ENCODE results near the gene PLA2G4C. TPM values are rescaled to one million over a fixed set of nuclear protein-coding genes. Genes with fewer than 3 reads are reported as not detected.

PLA2G4C gene
- total RNA-seq, 1 donor from 2014 or later = 33.9 TPM

DNA sequence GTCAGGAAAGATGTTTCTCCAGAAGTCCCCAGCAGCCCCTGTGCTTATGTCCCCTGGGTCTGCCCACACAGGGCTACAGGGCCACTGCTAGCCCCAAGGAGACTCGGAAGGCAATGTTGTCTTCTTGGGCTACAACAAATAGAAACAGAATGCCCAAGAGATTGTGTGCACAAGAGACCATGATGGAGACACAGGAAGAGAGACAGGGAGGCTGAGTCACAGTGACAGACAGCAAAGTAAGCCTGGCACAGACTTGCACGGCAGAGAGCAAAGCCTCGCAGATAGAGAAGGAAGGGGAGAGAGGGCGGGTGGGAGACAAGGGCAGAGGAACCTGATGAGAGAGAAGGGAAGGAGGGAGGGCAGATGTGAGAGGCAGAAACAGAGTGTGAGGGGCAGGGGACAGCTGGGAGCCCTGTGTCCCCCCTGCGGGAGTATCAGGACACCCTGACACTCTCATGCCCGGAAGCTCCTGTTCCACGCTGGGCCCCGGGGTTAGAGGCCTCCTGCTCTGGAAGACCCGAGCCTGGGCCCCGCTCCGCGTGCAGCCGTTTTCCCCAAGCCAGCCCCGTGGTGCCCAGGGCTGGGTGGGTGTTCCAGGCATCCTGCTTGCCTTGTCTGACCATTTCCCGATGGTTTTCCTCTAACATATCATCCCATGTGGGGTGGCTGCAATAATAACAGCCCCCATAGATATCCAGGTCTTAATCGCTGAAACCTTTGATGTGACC lies 2.7 kb upstream of the PLA2G4C start:
- H3K27ac ChIP-seq (ENCODE audit: low read depth, low read length) = no peak overlapping the region
- H3K27me3 ChIP-seq (ENCODE audit: control insufficient read depth in 3 of 3, insufficient read depth in 3 of 3, low read length in 3 of 3) = no peaks in the 10 kb centered on the region
- H3K9ac ChIP-seq (ENCODE audit: low read depth in 1 of 3, low read length in 3 of 3) = no peak overlapping the region
- H3K36me3 ChIP-seq (ENCODE audit: control insufficient read depth in 3 of 3, insufficient read depth in 3 of 3, low read length in 3 of 3) = peaks cover 0 to 4% (median 3%) of the 10 kb centered on the region in 3 donors
- H3K4me3 ChIP-seq (ENCODE audit: low read length in 3 of 3) = no peak overlapping the region
- H3K9me3 ChIP-seq (ENCODE audit: control insufficient read depth in 3 of 3, low read length in 3 of 3) = no peaks in the 10 kb centered on the region
- H3K4me1 ChIP-seq (ENCODE audit: control insufficient read depth in 3 of 3, insufficient read depth in 3 of 3, low read length in 3 of 3) = peaks cover 10 to 16% (median 15%) of the 10 kb centered on the region in 3 donors

GRCh38 chr19:48111280-48111679 lies 663 bp upstream of the PLA2G4C start:
- Histone ChIP-seq H3K27ac (ENCODE audit: low read depth, low read length) (peak overlapping the region; percentile 93), H3K36me3 (ENCODE audit: control insufficient read depth in 3 of 3, insufficient read depth in 3 of 3, low read length in 3 of 3) (peaks cover 2 to 4% (median 3%) of the 10 kb centered on the region in 3 donors), H3K9ac (ENCODE audit: low read depth in 1 of 3, low read length in 3 of 3) (peak overlapping the region in 2 of 3 donors; percentile 80 to 98), H3K9me3 (ENCODE audit: control insufficient read depth in 3 of 3, low read length in 3 of 3) (no peaks in the 10 kb centered on the region), H3K4me1 (ENCODE audit: control insufficient read depth in 3 of 3, insufficient read depth in 3 of 3, low read length in 3 of 3) (peaks cover 19 to 33% (median 31%) of the 10 kb centered on the region in 3 donors), H3K4me3 (ENCODE audit: low read length in 3 of 3) (peak overlapping the region; percentile 71 to 94 (median 88)), H3K27me3 (ENCODE audit: control insufficient read depth in 3 of 3, insufficient read depth in 3 of 3, low read length in 3 of 3) (no peaks in the 10 kb centered on the region)

DNA sequence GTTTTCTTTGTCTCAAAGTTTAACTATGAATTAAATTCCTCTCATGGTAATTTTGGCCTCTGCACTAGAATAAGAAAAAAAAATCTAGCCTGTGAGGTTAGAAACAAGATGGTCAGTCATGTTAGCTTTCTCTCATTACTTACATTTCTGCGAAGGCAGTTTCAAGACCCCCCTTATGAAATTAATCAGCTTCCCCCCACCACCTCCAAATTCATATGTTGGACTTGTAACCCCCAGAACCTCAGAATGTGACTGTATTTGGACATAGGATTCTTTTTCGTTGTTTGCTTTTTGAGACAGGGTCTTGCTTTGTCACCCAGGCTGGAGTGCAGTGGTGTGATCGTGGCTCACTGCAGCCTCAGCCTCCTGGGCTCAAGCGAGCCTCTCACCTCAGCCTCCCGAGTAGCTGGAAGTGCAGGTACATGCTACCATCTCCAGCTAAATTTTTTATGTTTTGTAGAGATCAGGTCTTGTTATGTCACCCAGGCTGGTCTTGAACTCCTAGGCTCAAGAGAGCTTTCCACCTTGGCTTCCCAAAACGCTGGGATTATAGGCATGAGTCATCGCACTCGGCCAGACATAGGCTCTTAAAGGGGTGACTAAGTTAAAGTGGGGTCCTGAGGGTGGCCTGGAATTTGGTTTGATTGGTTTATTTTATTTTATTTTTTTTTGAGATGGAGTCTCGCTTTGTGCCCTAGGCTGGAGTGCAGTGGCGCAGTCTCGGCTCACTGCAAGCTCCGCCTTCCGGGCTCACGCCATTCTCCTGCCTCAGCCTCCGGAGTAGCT lies 1.4 kb downstream of the PLA2G4C start:
- peak overlapping the region; percentile 93 for H3K27ac ChIP-seq (ENCODE audit: low read depth, low read length)
- peak overlapping the region in 2 of 3 donors; percentile 33 to 80 for H3K9ac ChIP-seq (ENCODE audit: low read depth in 1 of 3, low read length in 3 of 3)
- H3K36me3 ChIP-seq (ENCODE audit: control insufficient read depth in 3 of 3, insufficient read depth in 3 of 3, low read length in 3 of 3) = peaks cover 10 to 14% (median 10%) of the 10 kb centered on the region in 3 donors
- no peaks in the 10 kb centered on the region for H3K27me3 ChIP-seq (ENCODE audit: control insufficient read depth in 3 of 3, insufficient read depth in 3 of 3, low read length in 3 of 3)
- H3K9me3 ChIP-seq (ENCODE audit: control insufficient read depth in 3 of 3, low read length in 3 of 3) = no peaks in the 10 kb centered on the region
- H3K4me1 ChIP-seq (ENCODE audit: control insufficient read depth in 3 of 3, insufficient read depth in 3 of 3, low read length in 3 of 3) = peaks cover 19 to 35% (median 31%) of the 10 kb centered on the region in 3 donors
- peak overlapping the region in 2 of 3 donors; percentile 71 to 94 for H3K4me3 ChIP-seq (ENCODE audit: low read length in 3 of 3)

- H3K36me3 ChIP-seq (ENCODE audit: control insufficient read depth in 3 of 3, insufficient read depth in 3 of 3, low read length in 3 of 3) = peaks cover 31 to 44% (median 37%) of the 10 kb centered on the region in 3 donors
These were observed 6.7 kb downstream of the PLA2G4C start for GRCh38 chr19:48103922-48104321.

GRCh38 chr19:48102870-48103751 lies 7.5 kb downstream of the PLA2G4C start:
- Histone ChIP-seq H3K36me3 (ENCODE audit: control insufficient read depth in 3 of 3, insufficient read depth in 3 of 3, low read length in 3 of 3) (peaks cover 35 to 45% (median 42%) of the 10 kb centered on the region in 3 donors), H3K27ac (ENCODE audit: low read depth, low read length) (no peak overlapping the region)

More at GRCh38 chr19:48103922-48104321, 6.7 kb downstream of the PLA2G4C start:
- Histone ChIP-seq H3K4me1 (ENCODE audit: control insufficient read depth in 3 of 3, insufficient read depth in 3 of 3, low read length in 3 of 3) (peaks cover 10 to 23% (median 19%) of the 10 kb centered on the region in 3 donors), H3K4me3 (ENCODE audit: low read length in 3 of 3) (no peak overlapping the region), H3K27ac (ENCODE audit: low read depth, low read length) (no peak overlapping the region), H3K27me3 (ENCODE audit: control insufficient read depth in 3 of 3, insufficient read depth in 3 of 3, low read length in 3 of 3) (no peaks in the 10 kb centered on the region), H3K9ac (ENCODE audit: low read depth in 1 of 3, low read length in 3 of 3) (no peak overlapping the region), H3K9me3 (ENCODE audit: control insufficient read depth in 3 of 3, low read length in 3 of 3) (no peaks in the 10 kb centered on the region)

GRCh38 chr19:48095612-48096175 lies 14.9 kb downstream of the PLA2G4C start:
- Histone ChIP-seq H3K9ac (ENCODE audit: low read depth in 1 of 3, low read length in 3 of 3) (no peak overlapping the region), H3K36me3 (ENCODE audit: control insufficient read depth in 3 of 3, insufficient read depth in 3 of 3, low read length in 3 of 3) (peaks cover 42 to 58% (median 54%) of the 10 kb centered on the region in 3 donors), H3K9me3 (ENCODE audit: control insufficient read depth in 3 of 3, low read length in 3 of 3) (no peaks in the 10 kb centered on the region), H3K4me1 (ENCODE audit: control insufficient read depth in 3 of 3, insufficient read depth in 3 of 3, low read length in 3 of 3) (no peaks in the 10 kb centered on the region), H3K4me3 (ENCODE audit: low read length in 3 of 3) (no peak overlapping the region), H3K27ac (ENCODE audit: low read depth, low read length) (no peak overlapping the region), H3K27me3 (ENCODE audit: control insufficient read depth in 3 of 3, insufficient read depth in 3 of 3, low read length in 3 of 3) (no peaks in the 10 kb centered on the region)

More at GRCh38 chr19:48102870-48103751, 7.5 kb downstream of the PLA2G4C start:
- Histone ChIP-seq H3K9me3 (ENCODE audit: control insufficient read depth in 3 of 3, low read length in 3 of 3) (no peaks in the 10 kb centered on the region), H3K4me3 (ENCODE audit: low read length in 3 of 3) (no peak overlapping the region), H3K4me1 (ENCODE audit: control insufficient read depth in 3 of 3, insufficient read depth in 3 of 3, low read length in 3 of 3) (peaks cover 8 to 18% (median 13%) of the 10 kb centered on the region in 3 donors), H3K27me3 (ENCODE audit: control insufficient read depth in 3 of 3, insufficient read depth in 3 of 3, low read length in 3 of 3) (no peaks in the 10 kb centered on the region), H3K9ac (ENCODE audit: low read depth in 1 of 3, low read length in 3 of 3) (no peak overlapping the region)

GRCh38 chr19:48094855-48095203 lies 15.8 kb downstream of the PLA2G4C start:
- H3K9me3 ChIP-seq (ENCODE audit: control insufficient read depth in 3 of 3, low read length in 3 of 3) = no peaks in the 10 kb centered on the region
- no peak overlapping the region for H3K9ac ChIP-seq (ENCODE audit: low read depth in 1 of 3, low read length in 3 of 3)
- no peaks in the 10 kb centered on the region for H3K4me1 ChIP-seq (ENCODE audit: control insufficient read depth in 3 of 3, insufficient read depth in 3 of 3, low read length in 3 of 3)
- H3K27ac ChIP-seq (ENCODE audit: low read depth, low read length) = no peak overlapping the region
- H3K36me3 ChIP-seq (ENCODE audit: control insufficient read depth in 3 of 3, insufficient read depth in 3 of 3, low read length in 3 of 3) = peaks cover 42 to 61% (median 59%) of the 10 kb centered on the region in 3 donors
- no peak overlapping the region for H3K4me3 ChIP-seq (ENCODE audit: low read length in 3 of 3)
- no peaks in the 10 kb centered on the region for H3K27me3 ChIP-seq (ENCODE audit: control insufficient read depth in 3 of 3, insufficient read depth in 3 of 3, low read length in 3 of 3)

DNA sequence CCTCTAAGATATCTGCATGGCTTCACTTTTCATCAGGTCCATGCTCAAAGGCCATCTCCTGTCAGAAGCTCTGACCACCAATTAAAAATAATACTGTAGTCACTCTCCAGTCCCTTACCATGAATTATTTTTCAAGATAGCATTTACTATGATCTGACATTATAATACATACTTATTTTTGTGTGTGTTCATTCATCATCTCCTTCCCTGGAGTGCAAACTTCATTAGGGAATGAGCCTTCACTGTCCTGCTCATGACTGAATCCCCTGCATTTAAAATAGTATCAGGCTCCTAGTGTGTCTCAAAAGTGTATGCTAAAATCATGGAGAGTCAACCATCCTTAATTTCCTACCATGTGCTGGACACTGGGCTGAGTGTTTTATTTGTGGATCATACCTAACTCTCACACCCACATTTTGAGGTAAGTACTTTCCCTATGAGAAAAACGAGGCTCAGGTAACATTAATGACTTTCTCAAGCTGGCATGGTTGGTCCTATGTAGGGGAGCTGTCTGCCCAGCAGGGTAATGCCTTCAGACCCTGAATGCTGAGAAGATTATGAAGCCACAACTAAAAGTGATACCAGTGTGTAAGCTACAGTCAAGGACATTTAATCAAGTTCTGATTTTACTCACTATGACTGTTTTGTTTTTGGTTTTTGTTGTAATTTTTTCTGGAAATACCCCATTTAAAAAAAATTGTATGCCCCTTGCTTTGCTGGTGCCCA lies 16.3 kb downstream of the PLA2G4C start:
- no peak overlapping the region for H3K9ac ChIP-seq (ENCODE audit: low read depth in 1 of 3, low read length in 3 of 3)
- H3K9me3 ChIP-seq (ENCODE audit: control insufficient read depth in 3 of 3, low read length in 3 of 3) = no peaks in the 10 kb centered on the region
- no peaks in the 10 kb centered on the region for H3K4me1 ChIP-seq (ENCODE audit: control insufficient read depth in 3 of 3, insufficient read depth in 3 of 3, low read length in 3 of 3)
- peaks cover 38 to 59% (median 58%) of the 10 kb centered on the region in 3 donors for H3K36me3 ChIP-seq (ENCODE audit: control insufficient read depth in 3 of 3, insufficient read depth in 3 of 3, low read length in 3 of 3)
- no peak overlapping the region for H3K27ac ChIP-seq (ENCODE audit: low read depth, low read length)
- no peaks in the 10 kb centered on the region for H3K27me3 ChIP-seq (ENCODE audit: control insufficient read depth in 3 of 3, insufficient read depth in 3 of 3, low read length in 3 of 3)
- no peak overlapping the region for H3K4me3 ChIP-seq (ENCODE audit: low read length in 3 of 3)
